ENCODE measurements around the gene APOL2.
"Not testable (repeated sequence)": the region's sequence is repeated elsewhere in the genome, so short reads cannot be mapped to it uniquely, and the experiment has no call there.

APOL2 gene

GRCh38 chr22:36262307-36262706 lies 23.0 kb upstream of the APOL2 start:
- DNase-seq (ENCODE audit: low read depth): not testable (repeated sequence)

DNA sequence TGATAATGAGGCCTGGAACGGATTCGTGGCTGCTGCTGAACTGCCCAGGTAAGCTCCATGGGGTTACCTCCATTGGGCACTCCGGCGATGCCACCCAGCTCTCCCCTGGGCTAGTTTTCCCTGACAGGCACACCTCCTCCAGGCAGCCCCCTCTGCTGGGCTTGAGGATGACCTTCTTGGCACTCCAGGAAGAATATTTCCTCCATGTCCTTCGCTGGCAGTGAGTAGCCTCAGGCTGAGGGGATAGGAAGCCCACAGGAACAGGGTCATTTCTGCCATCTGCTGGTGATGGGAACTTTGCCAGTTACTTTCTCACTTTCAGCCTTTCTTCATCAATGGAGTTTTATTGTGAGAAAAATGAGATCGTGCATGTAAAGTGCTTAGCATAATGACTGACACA lies 22.3 kb upstream of the APOL2 start:
- not testable (repeated sequence) for DNase-seq (ENCODE audit: low read depth)

DNA sequence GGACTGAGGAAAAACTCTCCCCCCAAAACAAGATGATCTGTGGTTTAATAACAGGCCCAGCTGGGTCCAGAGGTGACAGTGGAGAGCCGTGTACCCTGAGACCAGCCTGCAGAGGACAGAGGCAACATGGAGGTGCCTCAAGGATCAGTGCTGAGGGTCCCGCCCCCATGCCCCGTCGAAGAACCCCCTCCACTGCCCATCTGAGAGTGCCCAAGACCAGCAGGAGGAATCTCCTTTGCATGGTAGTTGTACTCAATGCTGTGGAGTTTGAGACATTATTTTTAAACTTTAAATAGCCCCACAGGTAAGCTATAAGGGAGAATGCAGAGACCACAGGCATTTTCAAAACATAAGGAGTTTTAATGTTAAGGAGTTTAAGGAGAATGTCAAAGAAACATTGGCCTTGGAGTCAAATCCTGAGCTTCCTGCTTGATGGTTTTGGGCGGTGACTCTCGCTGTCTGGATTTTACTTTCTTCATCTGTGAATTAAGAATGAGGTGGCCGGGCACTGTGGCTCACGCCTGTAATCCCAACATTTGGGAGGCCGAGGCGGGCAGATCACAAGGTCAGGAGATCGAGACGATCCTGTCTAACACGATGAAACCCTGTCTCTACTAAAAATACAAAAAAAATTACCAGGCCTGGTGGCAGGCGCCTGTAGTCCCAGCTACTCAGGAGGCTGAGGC lies 20.4 kb upstream of the APOL2 start:
- no peak for DNase-seq (ENCODE audit: low read depth)

GRCh38 chr22:36258701-36259614 lies 19.6 kb upstream of the APOL2 start:
- peak; percentile 62 for DNase-seq (ENCODE audit: low read depth)

- DNase-seq (ENCODE audit: low read depth): no peak
Observed at GRCh38 chr22:36257948-36258670, 18.8 kb upstream of the APOL2 start.

- DNase-seq (ENCODE audit: low read depth): no peak
Observed at GRCh38 chr22:36257308-36257707, 18.0 kb upstream of the APOL2 start.

DNA sequence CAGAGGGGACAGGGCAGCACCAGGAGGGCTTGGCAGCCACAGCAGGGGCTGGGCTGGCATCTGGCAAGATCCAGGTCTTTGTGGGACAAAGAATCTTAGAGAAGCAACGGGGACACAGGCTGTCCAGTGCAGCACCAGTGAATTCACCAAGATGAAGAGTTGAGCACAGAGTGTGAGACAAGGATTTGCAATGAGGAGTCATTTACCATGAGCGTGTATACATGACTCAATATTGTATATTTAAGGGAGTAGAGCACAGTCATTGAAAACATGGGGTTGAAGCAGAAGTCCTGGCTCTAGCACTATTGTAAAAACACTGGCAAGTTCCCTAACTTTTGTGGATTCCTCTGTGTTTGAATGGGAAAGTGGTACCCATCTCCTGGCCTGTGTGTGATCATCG lies 17.2 kb upstream of the APOL2 start:
- DNase-seq (ENCODE audit: low read depth): no peak

GRCh38 chr22:36255572-36255971 lies 16.2 kb upstream of the APOL2 start:
- not testable (repeated sequence) for DNase-seq (ENCODE audit: low read depth)

GRCh38 chr22:36253523-36254490 lies 14.5 kb upstream of the APOL2 start:
- no peak for DNase-seq (ENCODE audit: low read depth)

DNA sequence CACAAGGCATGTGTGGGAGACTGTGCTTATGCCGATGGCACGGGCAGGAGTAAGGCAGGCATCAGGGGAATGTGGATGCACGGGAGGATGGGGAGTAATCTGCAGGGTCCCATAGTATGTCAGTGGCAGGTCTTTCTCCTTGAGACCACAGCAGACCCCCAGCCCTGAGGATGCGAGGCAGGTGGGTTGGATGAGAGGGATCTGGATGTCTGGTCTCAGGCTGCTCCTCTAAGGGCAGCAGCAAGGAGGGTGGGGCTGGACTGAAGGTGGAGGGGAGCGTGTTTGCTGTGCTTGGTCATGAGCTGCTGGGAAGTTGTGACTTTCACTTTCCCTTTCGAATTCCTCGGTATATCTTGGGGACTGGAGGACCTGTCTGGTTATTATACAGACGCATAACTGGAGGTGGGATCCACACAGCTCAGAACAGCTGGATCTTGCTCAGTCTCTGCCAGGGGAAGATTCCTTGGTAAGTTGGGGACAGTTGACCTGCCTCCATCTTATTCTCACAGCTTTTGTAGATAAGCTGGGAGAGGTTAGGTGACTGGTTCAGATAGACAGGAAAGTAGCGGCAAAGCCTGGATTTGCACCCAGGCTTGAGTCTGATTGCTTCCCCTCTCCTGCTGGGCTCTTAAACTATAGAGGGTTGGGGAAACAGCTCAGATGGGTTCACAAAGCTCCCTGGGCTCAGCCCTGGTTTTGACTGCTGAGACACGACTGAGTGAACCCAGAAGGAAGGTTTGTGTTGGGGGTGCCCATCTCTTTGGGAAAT lies 13.6 kb upstream of the APOL2 start, which contains the start of gene APOL1:
Gene APOL1, plus strand, starts transcription at position 380 of the 769 bp plus-strand sequence. CDS start 1,823 bp downstream, outside the sequence.
- no peak for DNase-seq (ENCODE audit: low read depth)

DNA sequence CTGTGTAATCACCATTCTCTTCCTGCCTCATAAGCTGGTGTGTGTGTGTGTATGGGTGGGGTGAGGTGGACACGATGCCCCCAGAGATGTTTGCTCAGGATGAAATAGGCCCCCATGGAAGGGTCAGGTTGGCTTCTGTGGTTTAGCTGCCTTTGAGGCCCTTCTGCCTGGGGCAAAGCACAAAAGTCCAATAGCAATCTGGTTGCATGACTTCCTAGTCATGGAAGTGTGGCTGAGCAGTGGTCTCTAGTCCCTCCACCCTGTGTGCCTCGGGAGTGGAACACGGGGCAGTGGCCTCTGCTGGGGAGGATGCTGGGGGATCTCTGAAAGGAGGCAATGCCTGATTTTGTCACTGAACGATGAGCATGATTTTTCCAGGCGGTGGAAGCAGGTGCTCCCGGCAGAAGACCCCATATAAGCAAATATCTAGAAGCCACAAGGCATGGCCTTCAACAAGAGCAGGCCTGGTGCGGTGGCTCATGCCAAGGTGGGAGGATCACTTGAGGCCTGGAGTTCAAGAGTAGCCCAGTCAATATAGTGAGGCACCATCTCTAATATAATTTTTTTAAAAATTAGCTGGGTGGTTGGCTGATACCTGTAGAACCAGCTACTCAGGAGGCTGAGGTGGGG lies 12.8 kb upstream of the APOL2 start:
- DNase-seq (ENCODE audit: low read depth): not testable (repeated sequence)

DNA sequence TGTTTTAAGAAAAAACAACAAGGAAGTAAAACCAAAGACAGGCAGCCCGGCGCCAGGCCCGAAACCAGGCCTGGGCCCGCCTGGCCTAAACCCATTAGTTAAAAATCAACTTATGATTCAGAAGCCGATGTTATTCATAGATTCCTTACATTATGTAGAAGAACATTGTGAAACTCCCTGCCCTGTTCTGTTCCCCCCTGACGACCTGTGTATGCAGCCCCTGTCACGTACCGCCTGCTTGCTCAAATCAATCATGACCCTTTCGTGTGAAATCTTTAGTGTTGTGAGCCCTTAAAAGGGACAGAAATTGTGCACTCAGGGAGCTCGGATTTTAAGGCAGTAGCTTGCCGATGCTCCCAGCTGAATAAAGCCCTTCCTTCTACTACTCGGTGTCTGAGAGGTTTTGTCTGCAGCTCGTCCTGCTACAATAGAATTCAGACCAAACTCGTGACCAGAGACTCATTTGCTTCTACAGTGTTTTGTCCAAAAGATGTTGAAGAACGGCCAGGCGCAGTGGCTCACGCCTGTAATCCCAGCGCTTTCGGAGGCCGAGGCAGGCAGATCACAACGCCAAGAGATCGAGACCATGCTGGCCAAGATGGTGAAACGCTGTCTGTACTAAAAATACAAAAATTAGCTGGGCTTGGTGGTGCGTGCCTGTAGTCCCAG lies 11.1 kb upstream of the APOL2 start:
- DNase-seq (ENCODE audit: low read depth): not testable (repeated sequence)

DNA sequence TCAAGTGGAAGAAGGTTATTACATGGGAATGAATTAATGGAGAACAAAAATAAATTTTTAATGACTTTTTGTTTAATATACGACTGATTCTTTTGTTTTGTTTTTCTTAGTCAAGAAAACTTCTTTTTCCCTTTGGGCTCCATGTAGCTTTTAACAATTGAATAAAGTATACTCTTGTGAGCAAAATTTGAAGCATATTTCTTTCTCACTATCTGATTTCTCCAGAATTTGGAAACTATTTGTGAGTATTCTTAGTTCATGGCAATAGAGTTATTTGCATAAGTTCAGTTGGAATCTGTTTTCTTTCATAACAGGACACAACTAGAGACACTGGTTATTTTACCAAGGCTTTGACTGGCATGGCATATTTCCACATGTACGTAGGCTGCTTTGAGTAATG lies 9.8 kb upstream of the APOL2 start:
- DNase-seq (ENCODE audit: low read depth): no peak

DNA sequence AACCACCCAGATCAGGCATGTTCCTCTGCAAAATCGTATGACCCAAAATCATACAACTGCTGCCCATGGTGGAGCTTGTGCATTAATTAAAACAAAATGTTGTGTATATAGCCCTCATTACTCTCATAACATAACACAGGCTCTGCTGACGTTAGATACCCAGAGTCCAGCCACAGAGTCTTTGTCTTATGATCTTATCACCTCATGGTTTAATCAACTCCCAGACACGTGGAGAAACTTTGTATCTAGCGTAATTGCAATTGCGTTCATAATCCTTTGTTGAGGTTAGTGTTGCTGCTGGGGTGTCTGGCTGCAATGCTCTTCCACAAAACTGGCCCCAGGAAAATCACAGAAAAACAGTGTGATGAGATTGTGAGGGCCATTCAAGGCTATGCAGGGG lies 8.6 kb upstream of the APOL2 start:
- no peak for DNase-seq (ENCODE audit: low read depth)

GRCh38 chr22:36246718-36247117 lies 7.4 kb upstream of the APOL2 start:
- DNase-seq (ENCODE audit: low read depth): no peak

DNA sequence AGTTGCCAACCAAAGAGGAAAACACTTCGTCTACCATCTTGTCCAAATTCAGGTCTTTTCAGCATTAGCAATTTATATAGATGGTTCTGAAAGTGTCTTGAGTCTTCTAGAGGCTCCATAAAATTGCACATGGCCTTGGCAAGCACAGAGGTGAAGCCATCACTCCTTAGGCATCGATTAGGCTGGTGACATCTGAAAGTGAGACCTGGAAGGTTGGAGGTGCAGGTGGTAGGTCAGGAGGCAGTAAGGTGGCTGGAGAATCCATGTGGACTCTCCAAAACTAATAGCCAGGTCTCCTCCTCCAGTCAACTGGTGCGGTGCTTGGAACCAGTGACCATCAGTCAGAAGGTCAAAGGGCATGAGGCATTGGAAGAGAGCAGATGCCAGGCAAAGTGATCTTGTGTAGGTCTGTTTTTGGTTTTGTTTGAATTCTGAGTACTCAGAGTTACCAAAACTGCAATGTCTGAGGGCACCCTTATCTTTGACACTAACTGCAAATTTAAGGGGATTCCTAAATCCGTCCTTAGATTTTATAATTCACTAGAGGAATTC lies 6.6 kb upstream of the APOL2 start:
- DNase-seq (ENCODE audit: low read depth): no peak

DNA sequence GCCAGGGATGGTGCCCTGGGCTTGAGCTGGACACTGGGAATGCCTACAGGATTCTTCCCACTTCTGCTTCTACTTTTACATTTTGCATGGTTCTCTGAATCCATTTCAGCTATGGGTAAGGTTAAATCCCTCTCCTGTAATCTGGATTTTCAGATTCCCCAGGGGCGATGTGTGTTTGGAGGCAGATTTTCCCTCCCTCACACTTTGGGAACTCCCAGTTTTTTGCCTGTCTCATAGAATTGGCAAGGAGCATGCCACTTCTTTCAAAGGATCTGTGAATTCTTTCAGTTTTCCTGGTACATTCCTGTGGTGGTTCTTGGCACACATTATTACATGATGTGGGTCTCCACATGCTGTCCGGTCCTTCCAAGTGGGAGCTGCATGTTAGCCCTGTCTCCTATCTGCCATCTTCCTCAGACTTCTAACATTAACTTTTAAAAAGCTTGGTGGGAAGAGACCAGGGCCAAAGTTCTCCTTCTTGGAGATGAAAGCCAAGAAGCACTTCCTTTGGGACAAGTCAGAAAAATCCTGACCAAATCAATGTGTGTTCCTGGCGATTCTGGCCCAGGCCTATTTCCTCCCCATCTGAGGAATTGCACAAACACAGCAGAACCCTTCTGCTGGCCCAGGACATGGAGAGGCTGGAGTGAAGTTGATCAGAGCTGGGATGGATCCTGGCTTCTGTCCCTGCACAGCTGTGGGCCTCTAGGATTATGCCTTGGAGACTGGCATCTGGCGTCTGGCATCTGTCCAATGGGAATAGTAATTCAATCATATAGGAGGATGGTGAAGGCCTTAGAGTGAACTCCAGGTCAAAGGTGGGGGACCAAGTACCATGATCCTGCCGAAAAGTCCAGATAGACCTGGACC lies 5.4 kb upstream of the APOL2 start:
- DNase-seq (ENCODE audit: low read depth): no peak

GRCh38 chr22:36243986-36244385 lies 4.7 kb upstream of the APOL2 start:
- no peak for DNase-seq (ENCODE audit: low read depth)

GRCh38 chr22:36239150-36239400 lies 252 bp downstream of the APOL2 start:
- DNase-seq (ENCODE audit: low read depth): no peak
